HepG2 (cell line): Measurements from ENCODE around the gene SLC35B1. TPM values are rescaled to one million over a fixed set of nuclear protein-coding genes. Genes with fewer than 3 reads are reported as not detected.

Experiments
- CC2D1A ChIP-seq: sonication (generic); formaldehyde crosslinking; IDR thresholded peaks from 2 replicates; pipeline ENCODE4 v1.8.1; 2023; ENCODE audit warnings: mild to moderate bottlenecking, missing genetic modification reagents
- HOXA9 ChIP-seq: sonication (generic); formaldehyde crosslinking; IDR thresholded peaks from 2 replicates; pipeline ENCODE4 v1.8.1; 2022; ENCODE audit warnings: missing genetic modification reagents, mild to moderate bottlenecking, moderate library complexity, borderline replicate concordance
- LBX2 ChIP-seq: sonication (generic); formaldehyde crosslinking; IDR thresholded peaks from 2 replicates; pipeline ENCODE4 v1.5.0; 2020; ENCODE audit warnings: missing genetic modification reagents, mild to moderate bottlenecking, borderline replicate concordance
- MIER3 ChIP-seq: IDR thresholded peaks from 2 replicates; pipeline ENCODE4 v1.6.1; 2016; ENCODE audit warnings: missing compliant biosample characterization, borderline replicate concordance
- NR2F6 ChIP-seq, 2 experiments: IDR thresholded peaks; 2 replicates each; pipeline ENCODE4 v1.6.1; 2016; ENCODE audit warnings: antibody characterized with exemption in 1 of 2, mild to moderate bottlenecking in 1 of 2
- SNAI1 ChIP-seq: sonication (generic); formaldehyde crosslinking; IDR thresholded peaks from 2 replicates; pipeline ENCODE4 v1.5.0; 2020; ENCODE audit warnings: mild to moderate bottlenecking, missing genetic modification reagents, borderline replicate concordance
- SOX6 ChIP-seq, 2 experiments: fragments of 450-650 bp in 1 of 2; sonication (generic) in 1 of 2; formaldehyde crosslinking in 1 of 2; IDR thresholded peaks; 2 replicates each; pipeline versions ENCODE4 v1.4.0 to v1.6.1; 2017 to 2020; ENCODE audit warnings: antibody characterized with exemption in 1 of 2, mild to moderate bottlenecking in 1 of 2, missing genetic modification reagents in 1 of 2
- TP53 ChIP-seq: sonication (generic); formaldehyde crosslinking; conservative IDR thresholded peaks from 2 replicates; pipeline ENCODE4 v1.4.0; 2020; ENCODE audit warnings: missing genetic modification reagents
- YEATS2 ChIP-seq: sonication (generic); formaldehyde crosslinking; IDR thresholded peaks from 2 replicates; pipeline ENCODE4 v1.4.0; 2020; ENCODE audit warnings: missing genetic modification reagents, borderline replicate concordance
- ZBTB4 ChIP-seq: sonication (generic); formaldehyde crosslinking; IDR thresholded peaks from 2 replicates; pipeline ENCODE4 v1.4.0; 2020; ENCODE audit warnings: missing genetic modification reagents, mild to moderate bottlenecking, borderline replicate concordance
- ZNF12 ChIP-seq: sonication (generic); formaldehyde crosslinking; IDR thresholded peaks from 2 replicates; pipeline ENCODE4 v1.5.0; 2020; ENCODE audit warnings: missing genetic modification reagents
- ZNF512 ChIP-seq: sonication (generic); formaldehyde crosslinking; IDR thresholded peaks from 2 replicates; pipeline ENCODE4 v1.4.0; 2020; ENCODE audit warnings: mild to moderate bottlenecking, missing genetic modification reagents
- ZSCAN12 ChIP-seq: sonication (generic); formaldehyde crosslinking; IDR thresholded peaks from 2 replicates; pipeline ENCODE4 v1.9.0; 2021; ENCODE audit warnings: mild to moderate bottlenecking, missing genetic modification reagents
- polyA plus RNA-seq, 8 experiments: library from polyadenylated mRNA; depleted of rRNA in 3 of 8; stranded (reverse) in 7 of 8; unstranded in 1 of 8; fragments of >200 nt; fragmentation: Illumina TruSeq in 4 of 8; extraction: Trizol in 4 of 8; gene quantifications; 2 replicates each; pipeline versions ENCODE4 v1.2.1 to v1.2.3, GENCODE V29; 2011 to 2016; ENCODE audit warnings: low read depth in 4 of 8, missing spikeins in 1 of 8, mixed read lengths in 1 of 8; ENCODE audit not compliant: insufficient read depth in 1 of 8
- total RNA-seq, 5 experiments: library from RNA; depleted of rRNA; stranded (reverse); fragments of >200 nt; fragmentation: Illumina TruSeq; extraction: Trizol; gene quantifications; 2 replicates each; pipeline ENCODE4 v1.2.3, GENCODE V29; 2016; ENCODE audit warnings: low read depth in 1 of 5
- TF ChIP-seq, protein P1 (sequence below): sonication (generic); formaldehyde crosslinking; IDR thresholded peaks from 2 replicates; pipeline ENCODE4 v1.4.0; 2020; ENCODE audit warnings: missing genetic modification reagents
- TF ChIP-seq, protein P2 (sequence below): sonication (generic); formaldehyde crosslinking; IDR thresholded peaks from 2 replicates; pipeline ENCODE4 v1.5.1; 2020; ENCODE audit warnings: mild to moderate bottlenecking, missing genetic modification reagents, borderline replicate concordance

Gene SLC35B1
- total and polyA plus RNA-seq, 2 of the 13 experiments (the other 11 are each of a cell fraction or from before 2014, with no cell fraction given): 99.6 to 113 TPM

DNA sequence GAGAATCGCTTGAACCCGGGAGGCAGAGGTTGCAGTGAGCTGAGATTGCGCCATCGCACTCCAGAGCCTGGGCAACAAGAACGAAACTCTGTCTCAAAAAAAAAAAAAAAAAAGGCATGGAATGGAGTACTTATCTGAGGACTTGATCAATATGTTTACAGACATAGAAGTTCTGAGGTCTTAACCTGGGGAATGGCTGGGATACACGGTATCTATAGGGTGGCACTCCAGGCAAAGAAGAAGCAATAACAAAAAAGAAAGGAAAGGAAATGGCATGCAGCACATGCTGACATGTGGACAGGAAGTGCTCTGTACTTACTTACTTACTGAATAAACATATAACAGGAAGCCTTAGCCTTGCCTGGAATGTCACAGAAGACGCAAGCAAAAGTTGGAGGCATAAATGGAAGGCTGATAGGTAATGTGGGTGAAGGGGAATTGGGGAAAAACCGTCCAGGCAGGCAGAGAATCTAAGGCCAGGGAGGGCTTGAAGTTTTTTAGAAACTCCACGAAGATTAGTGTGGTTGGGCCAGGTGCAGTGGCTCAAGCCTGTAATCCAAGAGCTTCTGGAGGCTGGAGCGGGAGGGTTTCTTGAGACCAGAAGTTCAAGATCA is 19.8 kb downstream of the SLC35B1 start (continued):
- TF ChIP-seq NR2F6 (IDR thresholded peaks at IDR 0.05) (0 out of 2 replicates have a peak, but pooled peaks have one; percentile 10), NR2F6 (CRISPR knock-in tag; IDR thresholded peaks at IDR 0.05) (peak; percentile 50; the same call in 1 of the 2 replicates), SOX6 (IDR thresholded peaks at IDR 0.05) (no peak), SOX6 (CRISPR knock-in tag; IDR thresholded peaks at IDR 0.05) (peak; percentile 52; the same call in 1 of the 2 replicates), LBX2 (no peak), ZNF512 (CRISPR knock-in tag) (no peak), MIER3 (CRISPR knock-in tag) (no peak), ZBTB4 (no peak), CC2D1A (no peak), SNAI1 (CRISPR knock-in tag) (0 out of 2 replicates have a peak, but pooled peaks have one; percentile 48), ZSCAN12 (CRISPR knock-in tag) (no peak), ZNF12 (CRISPR knock-in tag) (peak; percentile 97), TP53 (CRISPR knock-in tag) (no peak), HOXA9 (CRISPR knock-in tag) (no peak), YEATS2 (peak; percentile 74; the same call in 1 of the 2 replicates)
- TF ChIP-seq, protein P1, sequence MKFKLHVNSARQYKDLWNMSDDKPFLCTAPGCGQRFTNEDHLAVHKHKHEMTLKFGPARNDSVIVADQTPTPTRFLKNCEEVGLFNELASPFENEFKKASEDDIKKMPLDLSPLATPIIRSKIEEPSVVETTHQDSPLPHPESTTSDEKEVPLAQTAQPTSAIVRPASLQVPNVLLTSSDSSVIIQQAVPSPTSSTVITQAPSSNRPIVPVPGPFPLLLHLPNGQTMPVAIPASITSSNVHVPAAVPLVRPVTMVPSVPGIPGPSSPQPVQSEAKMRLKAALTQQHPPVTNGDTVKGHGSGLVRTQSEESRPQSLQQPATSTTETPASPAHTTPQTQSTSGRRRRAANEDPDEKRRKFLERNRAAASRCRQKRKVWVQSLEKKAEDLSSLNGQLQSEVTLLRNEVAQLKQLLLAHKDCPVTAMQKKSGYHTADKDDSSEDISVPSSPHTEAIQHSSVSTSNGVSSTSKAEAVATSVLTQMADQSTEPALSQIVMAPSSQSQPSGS (CRISPR knock-in tag): peak; percentile 25; the same call in 1 of the 2 replicates
- TF ChIP-seq, protein P2, sequence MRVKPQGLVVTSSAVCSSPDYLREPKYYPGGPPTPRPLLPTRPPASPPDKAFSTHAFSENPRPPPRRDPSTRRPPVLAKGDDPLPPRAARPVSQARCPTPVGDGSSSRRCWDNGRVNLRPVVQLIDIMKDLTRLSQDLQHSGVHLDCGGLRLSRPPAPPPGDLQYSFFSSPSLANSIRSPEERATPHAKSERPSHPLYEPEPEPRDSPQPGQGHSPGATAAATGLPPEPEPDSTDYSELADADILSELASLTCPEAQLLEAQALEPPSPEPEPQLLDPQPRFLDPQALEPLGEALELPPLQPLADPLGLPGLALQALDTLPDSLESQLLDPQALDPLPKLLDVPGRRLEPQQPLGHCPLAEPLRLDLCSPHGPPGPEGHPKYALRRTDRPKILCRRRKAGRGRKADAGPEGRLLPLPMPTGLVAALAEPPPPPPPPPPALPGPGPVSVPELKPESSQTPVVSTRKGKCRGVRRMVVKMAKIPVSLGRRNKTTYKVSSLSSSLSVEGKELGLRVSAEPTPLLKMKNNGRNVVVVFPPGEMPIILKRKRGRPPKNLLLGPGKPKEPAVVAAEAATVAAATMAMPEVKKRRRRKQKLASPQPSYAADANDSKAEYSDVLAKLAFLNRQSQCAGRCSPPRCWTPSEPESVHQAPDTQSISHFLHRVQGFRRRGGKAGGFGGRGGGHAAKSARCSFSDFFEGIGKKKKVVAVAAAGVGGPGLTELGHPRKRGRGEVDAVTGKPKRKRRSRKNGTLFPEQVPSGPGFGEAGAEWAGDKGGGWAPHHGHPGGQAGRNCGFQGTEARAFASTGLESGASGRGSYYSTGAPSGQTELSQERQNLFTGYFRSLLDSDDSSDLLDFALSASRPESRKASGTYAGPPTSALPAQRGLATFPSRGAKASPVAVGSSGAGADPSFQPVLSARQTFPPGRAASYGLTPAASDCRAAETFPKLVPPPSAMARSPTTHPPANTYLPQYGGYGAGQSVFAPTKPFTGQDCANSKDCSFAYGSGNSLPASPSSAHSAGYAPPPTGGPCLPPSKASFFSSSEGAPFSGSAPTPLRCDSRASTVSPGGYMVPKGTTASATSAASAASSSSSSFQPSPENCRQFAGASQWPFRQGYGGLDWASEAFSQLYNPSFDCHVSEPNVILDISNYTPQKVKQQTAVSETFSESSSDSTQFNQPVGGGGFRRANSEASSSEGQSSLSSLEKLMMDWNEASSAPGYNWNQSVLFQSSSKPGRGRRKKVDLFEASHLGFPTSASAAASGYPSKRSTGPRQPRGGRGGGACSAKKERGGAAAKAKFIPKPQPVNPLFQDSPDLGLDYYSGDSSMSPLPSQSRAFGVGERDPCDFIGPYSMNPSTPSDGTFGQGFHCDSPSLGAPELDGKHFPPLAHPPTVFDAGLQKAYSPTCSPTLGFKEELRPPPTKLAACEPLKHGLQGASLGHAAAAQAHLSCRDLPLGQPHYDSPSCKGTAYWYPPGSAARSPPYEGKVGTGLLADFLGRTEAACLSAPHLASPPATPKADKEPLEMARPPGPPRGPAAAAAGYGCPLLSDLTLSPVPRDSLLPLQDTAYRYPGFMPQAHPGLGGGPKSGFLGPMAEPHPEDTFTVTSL (CRISPR knock-in tag): peak; percentile 29; the same call in 1 of the 2 replicates
